ENCODE data around the gene FBXL13. TPM values are rescaled to one million over a fixed set of nuclear protein-coding genes. Genes with fewer than 3 reads are reported as not detected.
A peak's percentile ranks its signal among the peaks of the same experiment; 100 is the strongest.

FBXL13 gene
- total RNA-seq, 1 experiment from 2014 or later = 2.5 TPM

DNA sequence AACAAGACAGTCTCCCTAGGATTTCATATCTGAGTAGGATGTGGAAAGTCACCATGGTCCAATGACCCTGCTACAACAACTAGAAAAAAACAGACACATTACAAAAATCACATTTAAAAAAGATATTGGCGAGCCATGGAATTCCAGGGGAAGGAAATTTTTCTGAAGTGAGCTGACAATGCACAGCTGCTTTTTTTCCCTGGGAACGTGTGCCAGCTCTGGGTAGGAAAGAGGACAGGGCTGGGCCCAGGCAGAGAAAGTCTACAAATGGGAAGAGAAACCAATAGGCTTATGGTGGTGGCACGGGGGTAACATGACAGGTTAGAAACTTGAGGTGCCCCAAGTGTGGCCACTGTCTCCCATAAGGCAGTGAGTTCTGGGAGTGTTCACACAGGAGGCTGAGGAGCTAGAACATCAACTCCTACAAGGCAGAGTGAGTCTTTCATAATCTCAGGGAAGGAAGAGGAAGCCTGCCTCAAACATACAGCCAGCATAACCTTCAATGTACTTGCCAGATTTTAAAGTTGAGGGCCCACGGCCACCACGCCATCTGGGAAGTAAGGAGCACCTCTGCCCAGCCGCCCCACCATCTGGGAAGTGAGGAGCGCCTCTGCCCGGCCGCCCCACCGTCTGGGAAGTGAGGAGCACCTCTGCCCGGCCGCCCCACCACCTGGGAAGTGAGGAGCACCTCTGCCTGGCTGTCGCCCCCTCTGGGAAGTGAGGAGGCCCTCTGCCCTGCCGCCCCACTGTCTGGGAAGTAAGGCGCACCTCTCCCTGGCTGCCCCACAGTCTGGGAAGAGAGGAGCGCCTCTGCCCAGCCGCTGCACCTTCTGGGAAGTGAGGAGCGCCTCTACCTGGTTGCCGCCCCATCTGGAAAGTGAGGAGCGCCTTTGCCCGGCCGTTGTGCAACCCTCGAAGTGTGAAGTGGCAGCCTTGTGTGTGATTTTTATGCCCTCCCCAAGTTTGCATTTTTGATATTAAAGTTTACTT, 5.9 kb downstream of the FBXL13 start:
- no TSS peak for BruUV-seq (replicated peaks)
- no peak for TF ChIP-seq TCF7L2 (IDR thresholded peaks at IDR 0.05; ENCODE audit: low read depth, low read length)
- TF ChIP-seq, protein P1, sequence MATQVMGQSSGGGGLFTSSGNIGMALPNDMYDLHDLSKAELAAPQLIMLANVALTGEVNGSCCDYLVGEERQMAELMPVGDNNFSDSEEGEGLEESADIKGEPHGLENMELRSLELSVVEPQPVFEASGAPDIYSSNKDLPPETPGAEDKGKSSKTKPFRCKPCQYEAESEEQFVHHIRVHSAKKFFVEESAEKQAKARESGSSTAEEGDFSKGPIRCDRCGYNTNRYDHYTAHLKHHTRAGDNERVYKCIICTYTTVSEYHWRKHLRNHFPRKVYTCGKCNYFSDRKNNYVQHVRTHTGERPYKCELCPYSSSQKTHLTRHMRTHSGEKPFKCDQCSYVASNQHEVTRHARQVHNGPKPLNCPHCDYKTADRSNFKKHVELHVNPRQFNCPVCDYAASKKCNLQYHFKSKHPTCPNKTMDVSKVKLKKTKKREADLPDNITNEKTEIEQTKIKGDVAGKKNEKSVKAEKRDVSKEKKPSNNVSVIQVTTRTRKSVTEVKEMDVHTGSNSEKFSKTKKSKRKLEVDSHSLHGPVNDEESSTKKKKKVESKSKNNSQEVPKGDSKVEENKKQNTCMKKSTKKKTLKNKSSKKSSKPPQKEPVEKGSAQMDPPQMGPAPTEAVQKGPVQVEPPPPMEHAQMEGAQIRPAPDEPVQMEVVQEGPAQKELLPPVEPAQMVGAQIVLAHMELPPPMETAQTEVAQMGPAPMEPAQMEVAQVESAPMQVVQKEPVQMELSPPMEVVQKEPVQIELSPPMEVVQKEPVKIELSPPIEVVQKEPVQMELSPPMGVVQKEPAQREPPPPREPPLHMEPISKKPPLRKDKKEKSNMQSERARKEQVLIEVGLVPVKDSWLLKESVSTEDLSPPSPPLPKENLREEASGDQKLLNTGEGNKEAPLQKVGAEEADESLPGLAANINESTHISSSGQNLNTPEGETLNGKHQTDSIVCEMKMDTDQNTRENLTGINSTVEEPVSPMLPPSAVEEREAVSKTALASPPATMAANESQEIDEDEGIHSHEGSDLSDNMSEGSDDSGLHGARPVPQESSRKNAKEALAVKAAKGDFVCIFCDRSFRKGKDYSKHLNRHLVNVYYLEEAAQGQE (IDR thresholded peaks at IDR 0.05; ENCODE audit: insufficient read depth in 1 of 2, low read depth in 2 of 2, low read length in 1 of 2) = no peak
- TF ChIP-seq POLR2AphosphoS5 (IDR thresholded peaks at IDR 0.05; ENCODE audit: low read depth, low read length) = no peak
- TF ChIP-seq, protein P2, sequence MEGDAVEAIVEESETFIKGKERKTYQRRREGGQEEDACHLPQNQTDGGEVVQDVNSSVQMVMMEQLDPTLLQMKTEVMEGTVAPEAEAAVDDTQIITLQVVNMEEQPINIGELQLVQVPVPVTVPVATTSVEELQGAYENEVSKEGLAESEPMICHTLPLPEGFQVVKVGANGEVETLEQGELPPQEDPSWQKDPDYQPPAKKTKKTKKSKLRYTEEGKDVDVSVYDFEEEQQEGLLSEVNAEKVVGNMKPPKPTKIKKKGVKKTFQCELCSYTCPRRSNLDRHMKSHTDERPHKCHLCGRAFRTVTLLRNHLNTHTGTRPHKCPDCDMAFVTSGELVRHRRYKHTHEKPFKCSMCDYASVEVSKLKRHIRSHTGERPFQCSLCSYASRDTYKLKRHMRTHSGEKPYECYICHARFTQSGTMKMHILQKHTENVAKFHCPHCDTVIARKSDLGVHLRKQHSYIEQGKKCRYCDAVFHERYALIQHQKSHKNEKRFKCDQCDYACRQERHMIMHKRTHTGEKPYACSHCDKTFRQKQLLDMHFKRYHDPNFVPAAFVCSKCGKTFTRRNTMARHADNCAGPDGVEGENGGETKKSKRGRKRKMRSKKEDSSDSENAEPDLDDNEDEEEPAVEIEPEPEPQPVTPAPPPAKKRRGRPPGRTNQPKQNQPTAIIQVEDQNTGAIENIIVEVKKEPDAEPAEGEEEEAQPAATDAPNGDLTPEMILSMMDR (IDR thresholded peaks at IDR 0.05) = no peak
- no peak for TF ChIP-seq SIN3A (IDR thresholded peaks at IDR 0.05; ENCODE audit: borderline replicate concordance, insufficient read depth, low read depth, low read length)
- Histone ChIP-seq H3K36me3 (ENCODE audit: control insufficient read depth, insufficient read depth, low read length) (no peaks in the 10 kb centered on the region), H3K27ac (ENCODE audit: low read length) (no peak overlapping the region), H3K4me3 (ENCODE audit: low read depth in 2 of 2, low read length in 2 of 2) (no peak overlapping the region), H3K9me3 (ENCODE audit: control insufficient read depth, insufficient read depth, low read depth, low read length) (no peaks in the 10 kb centered on the region), H3K27me3 (ENCODE audit: control insufficient read depth, insufficient read depth, low read length) (no peaks in the 10 kb centered on the region), H3K4me1 (ENCODE audit: control insufficient read depth, insufficient read depth, low read length) (no peaks in the 10 kb centered on the region; the same call in 1 of the 2 replicates)
- DNase-seq (ENCODE audit: low read depth, low spot score) (no peak), ATAC-seq (no peak)
- CTCF ChIA-PET = no interaction called here
- in situ Hi-C loops (cut with HindIII; ENCODE audit: low pct_unique_long_range_greater_than_20kb, low sequenced_read_pairs) (no loop called here), intact Hi-C loops (cut with micrococcal nuclease; ENCODE audit: unreplicated experiment) (no loop called here)
- POLR2A ChIA-PET = no interaction called here

DNA sequence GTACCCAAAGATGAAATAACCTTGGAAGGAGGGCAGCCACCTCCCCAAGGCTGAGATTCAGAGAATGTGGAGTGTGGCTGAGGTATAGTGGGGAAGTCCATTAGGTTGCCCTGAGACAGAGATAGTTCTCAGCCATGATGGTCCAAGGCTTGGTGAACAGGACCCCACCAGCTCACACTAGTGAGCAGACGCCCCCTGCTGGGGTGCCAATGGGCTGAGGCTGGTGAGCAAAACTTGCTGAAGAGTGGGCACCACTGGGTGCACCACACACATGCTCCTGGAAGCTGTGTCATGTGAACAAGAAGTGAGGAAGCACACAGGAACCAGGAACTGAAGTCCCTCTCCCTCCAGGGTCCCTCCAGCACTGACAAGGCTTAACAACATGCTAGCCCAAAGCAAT, 8.9 kb downstream of the FBXL13 start:
- TF ChIP-seq, protein P2 (IDR thresholded peaks at IDR 0.05) = peak; percentile 69
- TF ChIP-seq POLR2AphosphoS5 (IDR thresholded peaks at IDR 0.05; ENCODE audit: low read depth, low read length) = no peak
- TF ChIP-seq, protein P1 (IDR thresholded peaks at IDR 0.05; ENCODE audit: insufficient read depth in 1 of 2, low read depth in 2 of 2, low read length in 1 of 2) = no peak
- no peak overlapping the region for H3K27ac ChIP-seq (ENCODE audit: low read length)
- H3K36me3 ChIP-seq (ENCODE audit: control insufficient read depth, insufficient read depth, low read length) = no peaks in the 10 kb centered on the region
- peaks cover 7% of the 10 kb centered on the region; the same call in 1 of the 2 replicates for H3K4me1 ChIP-seq (ENCODE audit: control insufficient read depth, insufficient read depth, low read length)
- BruUV-seq (replicated peaks) = no TSS peak
- in situ Hi-C loops (cut with HindIII; ENCODE audit: low pct_unique_long_range_greater_than_20kb, low sequenced_read_pairs) (no loop called here), intact Hi-C loops (cut with micrococcal nuclease; ENCODE audit: unreplicated experiment) (no loop called here)
- ATAC-seq (peak; percentile 72), DNase-seq (ENCODE audit: low read depth, low spot score) (no peak)
- CTCF ChIA-PET = no interaction called here
- no peaks in the 10 kb centered on the region for H3K9me3 ChIP-seq (ENCODE audit: control insufficient read depth, insufficient read depth, low read depth, low read length)
- no peaks in the 10 kb centered on the region for H3K27me3 ChIP-seq (ENCODE audit: control insufficient read depth, insufficient read depth, low read length)
- no peak overlapping the region for H3K4me3 ChIP-seq (ENCODE audit: low read depth in 2 of 2, low read length in 2 of 2)
- POLR2A ChIA-PET = no interaction called here
